Kidney epithelial cell (primary cell): ENCODE measurements around the gene EFNA2. TPM values are rescaled to one million over a fixed set of nuclear protein-coding genes. Genes with fewer than 3 reads are reported as not detected.
A peak's percentile ranks its signal among the peaks of the same experiment; 100 is the strongest.

Source experiments
- DNase-seq: peaks from one replicate; pipeline ENCODE4 v3.0.0-alpha.2; 2010; ENCODE audit warnings: low read depth
- H3K27me3 ChIP-seq: 2 replicates; pipeline ENCODE4 v1.6.0; 2011; ENCODE audit warnings: low read length; ENCODE audit not compliant: control insufficient read depth, insufficient read depth
- H3K36me3 ChIP-seq: 2 replicates; pipeline ENCODE4 v1.5.1; 2011; ENCODE audit warnings: low read length; ENCODE audit not compliant: control insufficient read depth, insufficient read depth
- H3K4me3 ChIP-seq: 2 replicates; pipeline ENCODE4 v1.5.1; 2011; ENCODE audit warnings: low read depth, mild to moderate bottlenecking, control low read depth, low read length
- total RNA-seq: library from RNA; depleted of rRNA; stranded (reverse); fragments of >200 nt; gene quantifications from 2 replicates; pipeline ENCODE4 v1.2.3, GENCODE V29; 2015
- TF ChIP-seq, protein P1 (sequence below): IDR thresholded peaks from 2 replicates; pipeline ENCODE4 v1.5.1; 2011; ENCODE audit warnings: mild to moderate bottlenecking, moderate library complexity, low read length, control low read depth, inconsistent platforms; ENCODE audit not compliant: insufficient read depth, poor library complexity, severe bottlenecking

The EFNA2 gene
- total RNA-seq, 1 donor from 2014 or later = 5.3 TPM

DNA sequence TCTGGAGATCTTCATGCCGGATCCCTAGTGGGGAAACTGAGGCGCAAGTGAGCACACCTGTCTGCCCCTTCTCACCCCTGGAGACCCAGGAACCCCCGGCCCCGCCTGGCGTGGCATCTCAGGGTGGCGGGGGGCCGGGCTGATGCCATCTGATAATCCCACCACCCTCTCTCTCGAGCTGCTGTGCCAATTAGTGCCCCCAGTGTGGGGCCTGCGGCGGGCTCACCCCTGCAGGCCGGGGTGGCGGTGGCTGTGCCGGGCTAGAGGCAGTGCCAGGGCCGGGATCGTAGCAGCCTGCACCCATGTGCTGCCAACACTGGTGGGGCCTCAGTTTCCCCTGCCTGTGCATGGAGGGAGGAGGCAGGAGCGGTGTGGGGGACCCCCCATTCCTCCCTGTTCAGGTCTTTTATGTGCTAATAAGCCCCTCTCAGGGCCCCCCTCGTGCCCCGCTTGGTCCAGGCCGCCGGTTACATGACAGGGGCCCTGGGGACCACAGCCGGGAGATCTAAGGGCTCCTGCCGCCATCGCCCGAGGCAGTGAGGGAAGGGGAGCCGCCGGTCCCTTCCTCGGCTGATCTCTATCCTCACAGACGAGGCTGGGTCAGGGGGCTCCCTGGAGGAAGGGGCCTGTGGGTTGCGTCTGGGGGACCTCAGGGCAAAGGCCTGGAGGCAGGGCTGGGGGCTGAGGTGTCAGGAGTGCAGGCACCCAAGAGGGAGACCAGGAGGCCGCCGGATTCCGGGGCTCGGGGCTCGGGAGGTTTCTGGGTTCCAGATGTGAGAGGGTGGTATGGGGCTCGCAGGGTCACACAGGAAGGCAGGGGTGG is 8.3 kb downstream of the EFNA2 start:
- TF ChIP-seq, protein P1, sequence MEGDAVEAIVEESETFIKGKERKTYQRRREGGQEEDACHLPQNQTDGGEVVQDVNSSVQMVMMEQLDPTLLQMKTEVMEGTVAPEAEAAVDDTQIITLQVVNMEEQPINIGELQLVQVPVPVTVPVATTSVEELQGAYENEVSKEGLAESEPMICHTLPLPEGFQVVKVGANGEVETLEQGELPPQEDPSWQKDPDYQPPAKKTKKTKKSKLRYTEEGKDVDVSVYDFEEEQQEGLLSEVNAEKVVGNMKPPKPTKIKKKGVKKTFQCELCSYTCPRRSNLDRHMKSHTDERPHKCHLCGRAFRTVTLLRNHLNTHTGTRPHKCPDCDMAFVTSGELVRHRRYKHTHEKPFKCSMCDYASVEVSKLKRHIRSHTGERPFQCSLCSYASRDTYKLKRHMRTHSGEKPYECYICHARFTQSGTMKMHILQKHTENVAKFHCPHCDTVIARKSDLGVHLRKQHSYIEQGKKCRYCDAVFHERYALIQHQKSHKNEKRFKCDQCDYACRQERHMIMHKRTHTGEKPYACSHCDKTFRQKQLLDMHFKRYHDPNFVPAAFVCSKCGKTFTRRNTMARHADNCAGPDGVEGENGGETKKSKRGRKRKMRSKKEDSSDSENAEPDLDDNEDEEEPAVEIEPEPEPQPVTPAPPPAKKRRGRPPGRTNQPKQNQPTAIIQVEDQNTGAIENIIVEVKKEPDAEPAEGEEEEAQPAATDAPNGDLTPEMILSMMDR = no peak
- H3K4me3 ChIP-seq = no peak overlapping the region
- DNase-seq = no peak
- H3K36me3 ChIP-seq = no peaks in the 10 kb centered on the region
- peaks cover 59% of the 10 kb centered on the region for H3K27me3 ChIP-seq

DNA sequence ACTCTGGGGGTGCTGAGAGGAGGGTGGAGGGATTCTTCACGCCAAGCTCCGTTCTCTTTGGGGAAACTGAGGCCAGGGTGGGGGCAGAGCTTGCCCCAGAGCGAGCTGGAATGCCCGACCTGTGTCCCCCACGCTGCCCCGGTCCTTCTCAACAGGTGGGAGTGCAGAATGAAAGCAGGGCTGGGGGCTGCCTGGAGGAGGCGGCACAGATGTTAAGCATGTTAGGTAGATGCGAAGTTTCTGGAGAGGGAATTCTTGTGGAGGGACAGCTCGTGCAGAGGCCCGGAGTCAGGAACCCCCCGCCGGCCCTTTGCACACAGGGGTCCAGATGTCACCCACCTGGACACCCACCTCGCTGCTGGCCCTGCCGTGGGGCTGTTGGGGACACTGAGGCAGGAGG is 9.0 kb downstream of the EFNA2 start:
- TF ChIP-seq, protein P1 = no peak
- peaks cover 53% of the 10 kb centered on the region for H3K27me3 ChIP-seq
- H3K4me3 ChIP-seq = no peak overlapping the region
- H3K36me3 ChIP-seq = no peaks in the 10 kb centered on the region
- no peak for DNase-seq

DNA sequence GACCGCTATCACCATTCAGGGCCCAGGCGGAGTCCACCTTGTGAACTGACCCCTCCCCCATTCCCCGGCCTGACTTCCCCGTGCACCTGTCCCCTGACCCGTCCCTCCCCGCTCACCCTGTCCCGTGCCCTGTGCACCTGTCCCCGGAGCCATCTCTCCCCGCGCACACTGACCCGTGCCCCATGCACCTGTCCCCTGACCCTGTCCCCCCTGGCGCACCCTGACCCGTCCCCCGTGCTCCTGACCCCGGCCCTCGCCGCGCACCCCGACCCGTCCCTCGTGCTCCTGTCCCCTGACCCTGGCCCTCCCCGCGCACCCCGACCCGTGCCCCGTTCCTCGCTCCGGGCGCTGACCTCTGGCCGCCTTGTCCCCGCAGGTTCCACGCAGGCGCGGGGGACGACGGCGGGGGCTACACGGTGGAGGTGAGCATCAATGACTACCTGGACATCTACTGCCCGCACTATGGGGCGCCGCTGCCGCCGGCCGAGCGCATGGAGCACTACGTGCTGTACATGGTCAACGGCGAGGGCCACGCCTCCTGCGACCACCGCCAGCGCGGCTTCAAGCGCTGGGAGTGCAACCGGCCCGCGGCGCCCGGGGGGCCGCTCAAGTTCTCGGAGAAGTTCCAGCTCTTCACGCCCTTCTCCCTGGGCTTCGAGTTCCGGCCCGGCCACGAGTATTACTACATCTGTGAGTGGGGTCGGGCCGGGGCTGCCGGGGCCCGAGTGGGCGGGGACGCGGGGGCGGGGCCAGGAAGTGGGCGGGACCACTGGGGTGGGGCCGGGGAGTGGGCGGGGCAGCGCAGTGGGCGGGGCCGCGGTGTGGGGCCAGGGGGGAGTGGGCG is 9.7 kb downstream of the EFNA2 start:
- no peak for DNase-seq
- no peaks in the 10 kb centered on the region for H3K36me3 ChIP-seq
- H3K4me3 ChIP-seq = peak overlapping the region; percentile 7
- TF ChIP-seq, protein P1 = no peak
- peaks cover 47% of the 10 kb centered on the region for H3K27me3 ChIP-seq

DNA sequence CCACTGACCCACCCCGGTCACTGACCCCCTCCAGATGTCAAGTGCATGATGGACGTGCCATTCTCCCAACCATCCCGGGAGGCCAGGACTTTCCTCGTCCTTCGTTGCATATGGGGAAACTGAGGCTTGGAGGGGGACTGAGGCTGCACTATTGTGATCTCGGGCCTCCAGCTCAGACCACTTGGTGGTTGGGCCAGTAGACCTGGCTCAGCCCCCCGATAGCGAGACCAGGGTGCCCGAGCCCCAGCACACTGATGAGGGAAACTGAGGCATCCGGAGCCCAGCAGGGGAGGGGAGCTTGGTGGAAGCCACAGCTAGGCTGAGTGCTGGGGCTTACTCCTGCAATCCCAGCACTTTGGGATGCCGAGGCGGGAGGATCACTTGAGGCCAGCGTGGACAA is 10.4 kb downstream of the EFNA2 start:
- DNase-seq = no peak
- peaks cover 40% of the 10 kb centered on the region for H3K27me3 ChIP-seq
- H3K36me3 ChIP-seq = no peaks in the 10 kb centered on the region
- no peak overlapping the region for H3K4me3 ChIP-seq
- TF ChIP-seq, protein P1 = no peak

DNA sequence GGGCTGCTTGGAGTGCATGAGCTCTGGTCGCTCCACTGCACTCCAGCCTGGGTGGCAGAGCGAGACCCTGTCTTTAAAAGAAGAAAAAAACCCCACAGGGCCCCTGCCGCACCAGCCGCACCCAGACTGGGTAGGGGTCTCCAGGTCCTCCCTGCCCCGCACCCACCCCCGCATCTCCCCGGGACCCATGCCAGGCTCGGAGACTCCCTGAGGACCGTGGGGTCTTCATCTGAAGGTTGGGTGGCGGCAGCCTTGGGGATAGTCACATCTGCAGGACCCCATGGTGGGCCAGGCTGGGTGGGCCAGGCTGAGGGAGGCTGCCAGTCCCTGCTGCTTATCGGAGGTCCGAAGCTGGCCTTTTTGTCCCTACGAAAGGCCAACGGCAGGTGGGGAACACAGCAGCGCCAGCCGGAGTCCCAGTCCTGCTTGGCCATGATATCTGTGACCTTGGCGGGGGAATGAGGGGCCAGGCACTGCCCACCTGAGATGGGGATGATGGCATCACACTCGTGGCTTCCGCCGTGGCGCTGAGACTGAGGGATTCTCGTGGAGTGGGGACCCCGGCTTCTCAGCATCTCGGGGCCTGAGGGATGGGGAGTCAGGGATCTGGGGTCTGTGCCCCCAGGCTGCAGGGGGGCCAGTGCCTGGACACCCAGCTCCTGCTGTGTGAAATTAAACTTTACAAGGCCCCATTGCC is 11.1 kb downstream of the EFNA2 start:
- H3K27me3 ChIP-seq = peaks cover 36% of the 10 kb centered on the region
- DNase-seq = no peak
- H3K36me3 ChIP-seq = no peaks in the 10 kb centered on the region
- TF ChIP-seq, protein P1 = no peak
- no peak overlapping the region for H3K4me3 ChIP-seq
